A549 treated with Hydrocortisone at 1 μM for 4 hours (cell line): Measurements from ENCODE around the gene GTPBP8. TPM values are rescaled to one million over a fixed set of nuclear protein-coding genes. Genes with fewer than 3 reads are reported as not detected.

Experiments used
- total RNA-seq: library from RNA; stranded (reverse); fragments of 200-300 nt; extraction: Qiagen RNA extraction; gene quantifications from 5 replicates; pipeline ENCODE4 v1.2.3, GENCODE V29; 2022

GTPBP8 gene
- 14.4 to 20.4 TPM (median 15.6 TPM) in 5 replicates for total RNA-seq

GRCh38 chr3:112990672-112991602 is at the start of gene GTPBP8:
TSS of gene GTPBP8 (plus strand) at chr3:112990984. CDS start at chr3:112991000, 16 bp downstream.

GRCh38 chr3:112974894-112975293 is 15.9 kb upstream of the GTPBP8 start, which contains the start of gene CD200R1:
TSS of gene CD200R1 (minus strand) at chr3:112975103. CDS start at chr3:112974857, 246 bp downstream.

Other genes with a start within 250 kb of the GTPBP8 start
- 0.08 TPM in 1 of 5 replicates, not detected in the others for gene CD200R1L, start 144.1 kb upstream of the GTPBP8 start, total RNA-seq
- gene CD200R1, start 15.9 kb upstream of the GTPBP8 start, total RNA-seq = 0.12 to 0.13 TPM in 2 of 5 replicates, not detected in the others
- gene BOC, start 220.6 kb downstream of the GTPBP8 start, total RNA-seq = 5.0 to 5.7 TPM (median 5.3 TPM) in 5 replicates